ENCODE results near the gene TCF20. TPM values are rescaled to one million over a fixed set of nuclear protein-coding genes. Genes with fewer than 3 reads are reported as not detected.

The TCF20 gene
- total and polyA plus RNA-seq, 4 experiments from 2014 or later: 0.72 to 93.4 (median 46.8) TPM

DNA sequence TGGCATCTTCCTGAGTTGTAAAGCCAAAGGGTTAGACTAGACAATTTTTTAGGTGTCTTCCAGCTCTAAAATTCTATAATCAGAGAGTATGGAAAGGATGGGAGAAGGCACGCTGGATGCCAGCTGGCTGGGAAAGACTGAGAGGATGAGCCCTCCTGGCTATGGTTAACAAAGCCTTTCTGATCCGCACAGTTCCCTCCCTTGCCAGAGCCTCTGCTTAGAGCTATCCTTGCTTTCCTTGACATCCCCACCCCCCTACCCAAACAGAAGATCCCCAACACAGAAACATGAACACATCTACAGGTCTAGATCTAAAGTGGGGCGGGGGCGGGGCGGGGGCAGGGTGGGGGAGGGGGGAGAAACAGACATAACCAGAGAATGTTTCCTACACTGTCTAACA is 6.5 kb downstream of the TCF20 start:
- Mint-ChIP-seq H3K27ac (peak overlapping the region in 2 of 7 donors; percentile 8 to 86), H3K36me3 (peaks cover 0 to 18% of the 10 kb centered on the region in 2 donors), H3K4me1 (peaks cover 76 to 98% (median 88%) of the 10 kb centered on the region in 4 donors), H3K9me3 (peaks cover 0 to 2% (median 0%) of the 10 kb centered on the region in 8 donors), H3K27me3 (no peaks in the 10 kb centered on the region), H3K4me3 (peak overlapping the region in 2 of 8 donors; percentile 32 to 59)
- ChIA-PET CTCF (ENCODE audit: partially characterized antibody) (interaction anchor here (0.9 to 2.4 kb wide), 2 partner anchors 10 to 173 kb away, joined by 3 to 6 read pairs; no protein-coding TSS in a partner anchor), POLR2A (ENCODE audit: partially characterized antibody) (interaction anchor here (0.6 to 1.9 kb wide), 2 partner anchors 46 to 180 kb away, joined by 3 to 7 read pairs; no protein-coding TSS in a partner anchor)
- no peak overlapping the region for H3K27ac ChIP-seq (ENCODE audit: low read depth, low read length)
- H3K27me3 ChIP-seq (ENCODE audit: insufficient read depth, low read length): no peaks in the 10 kb centered on the region
- H3K9me3 ChIP-seq (ENCODE audit: control insufficient read depth in 1 of 2, low read length in 2 of 2): no peaks in the 10 kb centered on the region
- peaks cover 93% of the 10 kb centered on the region for H3K4me1 ChIP-seq (ENCODE audit: insufficient read depth, low read length)
- intact Hi-C loops (cut with micrococcal nuclease): no loop called here
- no peak for DNase-seq
- no peaks in the 10 kb centered on the region for H3K36me3 ChIP-seq (ENCODE audit: insufficient read depth, low read length)
- no peak overlapping the region for H3K4me3 ChIP-seq (ENCODE audit: low read length in 2 of 2)

DNA sequence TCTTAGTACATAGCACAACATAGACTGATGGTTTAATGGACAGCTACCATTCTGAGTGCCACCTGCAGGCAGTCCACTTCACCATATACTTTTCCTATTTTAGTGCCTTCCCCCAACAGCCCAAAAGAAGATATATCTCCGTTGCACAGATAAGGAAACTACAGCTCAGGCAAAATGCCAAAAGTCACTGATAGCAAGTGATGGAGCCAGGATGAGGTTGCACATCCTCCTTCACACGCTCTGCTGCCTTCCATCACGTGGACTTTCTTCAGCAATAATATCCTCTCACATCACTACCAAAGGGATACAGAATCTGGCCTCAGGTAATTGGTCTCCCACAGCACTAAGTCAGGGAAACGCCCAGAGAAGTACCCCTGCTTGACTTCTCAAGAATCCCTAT is 7.5 kb downstream of the TCF20 start:
- peak in 3 of 5 donors; percentile 23 to 33 (median 25) for DNase-seq
- H3K4me3 ChIP-seq (ENCODE audit: low read length in 2 of 2): no peak overlapping the region
- intact Hi-C loops (cut with micrococcal nuclease): no loop called here
- H3K27me3 ChIP-seq (ENCODE audit: insufficient read depth, low read length): no peaks in the 10 kb centered on the region
- H3K4me1 ChIP-seq (ENCODE audit: insufficient read depth, low read length): peaks cover 94% of the 10 kb centered on the region
- Mint-ChIP-seq H3K4me3 (peak overlapping the region in 6 of 8 donors; percentile 9 to 52 (median 34)), H3K27me3 (no peaks in the 10 kb centered on the region), H3K4me1 (peaks cover 74 to 97% (median 87%) of the 10 kb centered on the region in 4 donors), H3K36me3 (peaks cover 0 to 12% of the 10 kb centered on the region in 2 donors), H3K27ac (peak overlapping the region in 5 of 7 donors; percentile 33 to 75 (median 60)), H3K9me3 (peaks cover 0 to 2% (median 0%) of the 10 kb centered on the region in 8 donors)
- H3K36me3 ChIP-seq (ENCODE audit: insufficient read depth, low read length): no peaks in the 10 kb centered on the region
- POLR2A ChIA-PET (ENCODE audit: partially characterized antibody): interaction anchor here (1.0 to 1.9 kb wide), 3 partner anchors 38 to 181 kb away, joined by 3 to 7 read pairs (median 3); partner anchors contain the start of gene NDUFA6
- H3K9me3 ChIP-seq (ENCODE audit: control insufficient read depth in 1 of 2, low read length in 2 of 2): no peaks in the 10 kb centered on the region
- H3K27ac ChIP-seq (ENCODE audit: low read depth, low read length): no peak overlapping the region
- CTCF ChIA-PET (ENCODE audit: partially characterized antibody): interaction anchor here (0.9 to 2.4 kb wide), 2 partner anchors 9 to 172 kb away, joined by 3 to 6 read pairs; no protein-coding TSS in a partner anchor

DNA sequence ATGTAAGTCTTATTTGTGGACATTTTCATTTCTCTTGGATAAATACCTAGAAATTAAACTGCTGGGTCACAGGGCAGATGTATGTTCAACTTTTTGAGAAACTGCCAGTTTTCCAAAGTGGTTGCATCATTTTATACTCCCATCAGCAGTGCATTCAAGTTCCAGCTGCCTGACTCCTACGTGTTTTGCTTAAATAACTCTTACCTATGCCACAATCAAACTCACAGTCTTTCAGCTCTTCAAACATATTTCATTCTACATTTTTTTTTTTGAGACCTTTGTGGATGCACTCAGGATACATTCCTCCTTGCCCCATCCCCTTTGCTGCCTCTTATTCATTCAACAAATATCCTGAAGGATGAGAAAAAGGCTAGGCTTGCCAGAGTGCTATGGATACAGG is 9.2 kb downstream of the TCF20 start:
- Mint-ChIP-seq H3K4me3 (peak overlapping the region in 2 of 8 donors; percentile 43 to 45), H3K4me1 (peaks cover 83 to 100% (median 93%) of the 10 kb centered on the region in 4 donors), H3K27me3 (no peaks in the 10 kb centered on the region), H3K36me3 (peaks cover 0 to 4% of the 10 kb centered on the region in 2 donors), H3K27ac (peak overlapping the region in 3 of 7 donors; percentile 2 to 80 (median 47)), H3K9me3 (peaks cover 0 to 2% (median 0%) of the 10 kb centered on the region in 8 donors)
- no peak overlapping the region for H3K4me3 ChIP-seq (ENCODE audit: low read length in 2 of 2)
- intact Hi-C loops (cut with micrococcal nuclease): no loop called here
- no peak overlapping the region for H3K27ac ChIP-seq (ENCODE audit: low read depth, low read length)
- CTCF ChIA-PET (ENCODE audit: partially characterized antibody): no interaction called here
- no peaks in the 10 kb centered on the region for H3K9me3 ChIP-seq (ENCODE audit: control insufficient read depth in 1 of 2, low read length in 2 of 2)
- H3K4me1 ChIP-seq (ENCODE audit: insufficient read depth, low read length): peaks cover 94% of the 10 kb centered on the region
- DNase-seq: no peak
- H3K36me3 ChIP-seq (ENCODE audit: insufficient read depth, low read length): no peaks in the 10 kb centered on the region
- no peaks in the 10 kb centered on the region for H3K27me3 ChIP-seq (ENCODE audit: insufficient read depth, low read length)
- POLR2A ChIA-PET (ENCODE audit: partially characterized antibody): no interaction called here

DNA sequence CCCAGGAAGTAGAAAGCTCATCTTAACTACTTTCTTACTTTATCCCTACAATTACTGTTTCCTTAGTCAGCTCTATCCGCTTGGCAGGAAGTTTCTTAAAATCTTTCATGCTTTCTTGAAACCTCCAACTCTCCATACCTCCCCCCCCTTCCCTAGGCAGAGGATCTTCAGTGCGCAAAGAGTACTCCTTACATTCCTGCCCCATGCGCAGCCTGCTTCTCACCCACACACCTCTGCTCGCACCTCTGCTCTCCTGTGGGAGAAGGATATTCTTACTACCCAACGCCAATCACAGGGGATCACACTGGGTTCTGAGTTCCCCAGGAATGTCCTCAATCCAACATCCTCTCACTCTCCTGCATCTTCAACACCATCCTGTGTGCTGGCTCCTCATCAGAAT is 12.3 kb downstream of the TCF20 start:
- H3K4me1 ChIP-seq (ENCODE audit: insufficient read depth, low read length): peaks cover 80% of the 10 kb centered on the region
- H3K27me3 ChIP-seq (ENCODE audit: insufficient read depth, low read length): no peaks in the 10 kb centered on the region
- no peaks in the 10 kb centered on the region for H3K36me3 ChIP-seq (ENCODE audit: insufficient read depth, low read length)
- ChIA-PET CTCF (ENCODE audit: partially characterized antibody) (interaction anchor here (1.4 kb wide), 1 partner anchor 167 kb away, joined by 6 read pairs; the partner anchor contains the start of gene NDUFA6), POLR2A (ENCODE audit: partially characterized antibody) (no interaction called here)
- Mint-ChIP-seq H3K27ac (peak overlapping the region in 2 of 7 donors; percentile 5 to 70), H3K27me3 (no peaks in the 10 kb centered on the region), H3K36me3 (peaks cover 4 to 5% of the 10 kb centered on the region in 2 donors), H3K9me3 (peaks cover 0 to 3% (median 0%) of the 10 kb centered on the region in 8 donors), H3K4me1 (peaks cover 67 to 88% (median 78%) of the 10 kb centered on the region in 4 donors), H3K4me3 (peak overlapping the region in 3 of 8 donors; percentile 13 to 53 (median 18))
- no peak for DNase-seq
- no peak overlapping the region for H3K27ac ChIP-seq (ENCODE audit: low read depth, low read length)
- intact Hi-C loops (cut with micrococcal nuclease): loop anchor here (5.0 kb wide), 1 partner anchor 41 kb away; no protein-coding TSS in a partner anchor
- no peaks in the 10 kb centered on the region for H3K9me3 ChIP-seq (ENCODE audit: control insufficient read depth in 1 of 2, low read length in 2 of 2)
- H3K4me3 ChIP-seq (ENCODE audit: low read length in 2 of 2): no peak overlapping the region

GRCh38 chr22:42257386-42257785 is 13.1 kb downstream of the TCF20 start:
- peaks cover 0 to 3% (median 0%) of the 10 kb centered on the region in 8 donors for H3K9me3 Mint-ChIP-seq
- ChIA-PET CTCF (ENCODE audit: partially characterized antibody) (interaction anchor here (1.4 kb wide), 1 partner anchor 166 kb away, joined by 6 read pairs; the partner anchor contains the start of gene NDUFA6), POLR2A (ENCODE audit: partially characterized antibody) (no interaction called here)
- H3K4me3 ChIP-seq (ENCODE audit: low read length in 2 of 2): no peak overlapping the region
- peak overlapping the region in 4 of 7 donors; percentile 4 to 81 (median 58) for H3K27ac Mint-ChIP-seq
- H3K27me3 Mint-ChIP-seq: no peaks in the 10 kb centered on the region
- H3K27me3 ChIP-seq (ENCODE audit: insufficient read depth, low read length): no peaks in the 10 kb centered on the region
- peak overlapping the region in 3 of 8 donors; percentile 3 to 54 (median 47) for H3K4me3 Mint-ChIP-seq
- DNase-seq: no peak
- peaks cover 72% of the 10 kb centered on the region for H3K4me1 ChIP-seq (ENCODE audit: insufficient read depth, low read length)
- H3K36me3 Mint-ChIP-seq: peaks cover 4 to 5% of the 10 kb centered on the region in 2 donors
- no peaks in the 10 kb centered on the region for H3K36me3 ChIP-seq (ENCODE audit: insufficient read depth, low read length)
- H3K27ac ChIP-seq (ENCODE audit: low read depth, low read length): no peak overlapping the region
- intact Hi-C loops (cut with micrococcal nuclease): loop anchor here (5.0 kb wide), 1 partner anchor 40 kb away; no protein-coding TSS in a partner anchor
- peaks cover 62 to 83% (median 73%) of the 10 kb centered on the region in 4 donors for H3K4me1 Mint-ChIP-seq
- no peaks in the 10 kb centered on the region for H3K9me3 ChIP-seq (ENCODE audit: control insufficient read depth in 1 of 2, low read length in 2 of 2)

DNA sequence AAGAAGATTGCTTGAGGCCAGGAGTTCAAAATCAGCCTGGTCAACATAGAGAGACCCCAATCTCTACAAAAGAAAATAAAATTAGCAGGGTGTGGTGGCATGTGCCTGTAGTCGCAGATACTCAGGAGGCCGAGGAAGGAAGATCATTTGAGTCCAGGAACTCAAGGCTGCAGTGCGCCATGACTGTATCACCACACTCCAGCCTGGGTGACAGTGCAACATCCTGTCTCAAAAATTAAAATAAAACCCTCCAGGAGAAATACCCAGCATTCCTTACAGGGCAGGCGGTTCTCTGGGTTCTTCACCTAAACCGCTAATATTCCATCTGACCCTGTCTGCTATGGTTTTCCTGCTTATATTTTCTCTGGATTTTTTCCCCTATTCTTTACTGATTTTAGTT is 13.5 kb downstream of the TCF20 start:
- intact Hi-C loops (cut with micrococcal nuclease): loop anchor here (5.0 kb wide), 1 partner anchor 40 kb away; no protein-coding TSS in a partner anchor
- peak overlapping the region in 6 of 7 donors; percentile 4 to 74 (median 46) for H3K27ac Mint-ChIP-seq
- Histone ChIP-seq H3K36me3 (ENCODE audit: insufficient read depth, low read length) (no peaks in the 10 kb centered on the region), H3K9me3 (ENCODE audit: control insufficient read depth in 1 of 2, low read length in 2 of 2) (no peaks in the 10 kb centered on the region), H3K4me1 (ENCODE audit: insufficient read depth, low read length) (peaks cover 68% of the 10 kb centered on the region), H3K27ac (ENCODE audit: low read depth, low read length) (no peak overlapping the region), H3K27me3 (ENCODE audit: insufficient read depth, low read length) (no peaks in the 10 kb centered on the region), H3K4me3 (ENCODE audit: low read length in 2 of 2) (no peak overlapping the region)
- DNase-seq: no peak
- H3K4me1 Mint-ChIP-seq: peaks cover 57 to 78% (median 68%) of the 10 kb centered on the region in 4 donors
- POLR2A ChIA-PET (ENCODE audit: partially characterized antibody): no interaction called here
- peak overlapping the region in 2 of 8 donors; percentile 47 to 54 for H3K4me3 Mint-ChIP-seq
- H3K27me3 Mint-ChIP-seq: no peaks in the 10 kb centered on the region
- CTCF ChIA-PET (ENCODE audit: partially characterized antibody): interaction anchor here (1.4 kb wide), 1 partner anchor 166 kb away, joined by 6 read pairs; the partner anchor contains the start of gene NDUFA6
- peaks cover 0 to 2% (median 0%) of the 10 kb centered on the region in 8 donors for H3K9me3 Mint-ChIP-seq
- H3K36me3 Mint-ChIP-seq: peaks cover 4 to 5% of the 10 kb centered on the region in 2 donors

- peak overlapping the region in 5 of 7 donors; percentile 4 to 51 (median 15) for H3K27ac Mint-ChIP-seq
- Histone ChIP-seq H3K9me3 (ENCODE audit: control insufficient read depth in 1 of 2, low read length in 2 of 2) (no peaks in the 10 kb centered on the region), H3K36me3 (ENCODE audit: insufficient read depth, low read length) (no peaks in the 10 kb centered on the region), H3K27ac (ENCODE audit: low read depth, low read length) (no peak overlapping the region), H3K27me3 (ENCODE audit: insufficient read depth, low read length) (no peaks in the 10 kb centered on the region), H3K4me3 (ENCODE audit: low read length in 2 of 2) (no peak overlapping the region), H3K4me1 (ENCODE audit: insufficient read depth, low read length) (peaks cover 63% of the 10 kb centered on the region)
- H3K9me3 Mint-ChIP-seq: peaks cover 0 to 2% (median 0%) of the 10 kb centered on the region in 8 donors
- ChIA-PET CTCF (ENCODE audit: partially characterized antibody) (no interaction called here), POLR2A (ENCODE audit: partially characterized antibody) (no interaction called here)
- H3K4me3 Mint-ChIP-seq: peak overlapping the region in 2 of 8 donors; percentile 16 to 39
- DNase-seq: no peak
- no peaks in the 10 kb centered on the region for H3K27me3 Mint-ChIP-seq
- peaks cover 4 to 5% of the 10 kb centered on the region in 2 donors for H3K36me3 Mint-ChIP-seq
- intact Hi-C loops (cut with micrococcal nuclease): loop anchor here (5.0 kb wide), 1 partner anchor 39 kb away; no protein-coding TSS in a partner anchor
- peaks cover 53 to 72% (median 63%) of the 10 kb centered on the region in 4 donors for H3K4me1 Mint-ChIP-seq
Observed at GRCh38 chr22:42256220-42256619, 14.2 kb downstream of the TCF20 start.
